GM12878 (cell line): ENCODE data around the gene ITGA7.

Experiments used
- BCL11A ChIP-seq: IDR thresholded peaks from 2 replicates; pipeline ENCODE4 v1.6.1; 2011; ENCODE audit warnings: low read depth, low read length
- EZH2 ChIP-seq: IDR thresholded peaks from 2 replicates; pipeline ENCODE4 v1.6.1; 2012; ENCODE audit warnings: low read depth, mild to moderate bottlenecking, control low read depth, inconsistent platforms, low read length, borderline replicate concordance; ENCODE audit not compliant: control insufficient read depth
- POLR2A ChIP-seq: IDR thresholded peaks from 2 replicates; pipeline ENCODE4 v1.6.1; 2011; ENCODE audit warnings: low read depth, mild to moderate bottlenecking, low read length
- SIN3A ChIP-seq: IDR thresholded peaks from 2 replicates; pipeline ENCODE4 v1.6.1; 2012; ENCODE audit warnings: low read depth, low read length, improper control_type of control experiment
- TARDBP ChIP-seq: IDR thresholded peaks from 2 replicates; pipeline ENCODE4 v1.6.1; 2016; ENCODE audit warnings: borderline replicate concordance
- TF ChIP-seq, protein P1 (sequence below), 3 experiments: IDR thresholded peaks in 2 of 3; conservative IDR thresholded peaks in 1 of 3; 2 replicates each; pipeline ENCODE4 v1.5.1; 2011; ENCODE audit warnings: low read depth in 3 of 3, low read length in 3 of 3, mild to moderate bottlenecking in 3 of 3, control low read depth in 2 of 3, moderate library complexity in 2 of 3, inconsistent platforms in 1 of 3, mixed read lengths in 1 of 3; ENCODE audit not compliant: control insufficient read depth in 2 of 3, insufficient read depth in 1 of 3; ENCODE audit errors: extremely low read depth in 1 of 3

DNA sequence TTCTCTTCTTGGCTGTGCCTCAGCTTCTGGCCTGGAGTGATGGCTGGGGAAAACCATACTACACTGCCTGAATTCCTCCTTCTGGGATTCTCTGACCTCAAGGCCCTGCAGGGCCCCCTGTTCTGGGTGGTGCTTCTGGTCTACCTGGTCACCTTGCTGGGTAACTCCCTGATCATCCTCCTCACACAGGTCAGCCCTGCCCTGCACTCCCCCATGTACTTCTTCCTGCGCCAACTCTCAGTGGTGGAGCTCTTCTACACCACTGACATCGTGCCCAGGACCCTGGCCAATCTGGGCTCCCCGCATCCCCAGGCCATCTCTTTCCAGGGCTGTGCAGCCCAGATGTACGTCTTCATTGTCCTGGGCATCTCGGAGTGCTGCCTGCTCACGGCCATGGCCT is 70.9 kb downstream of the ITGA7 start, which contains the start of gene OR10P1:
- TF ChIP-seq SIN3A (no peak), POLR2A (no peak), EZH2 (no peak), TARDBP (no peak), BCL11A (no peak)
- TF ChIP-seq, protein P1, sequence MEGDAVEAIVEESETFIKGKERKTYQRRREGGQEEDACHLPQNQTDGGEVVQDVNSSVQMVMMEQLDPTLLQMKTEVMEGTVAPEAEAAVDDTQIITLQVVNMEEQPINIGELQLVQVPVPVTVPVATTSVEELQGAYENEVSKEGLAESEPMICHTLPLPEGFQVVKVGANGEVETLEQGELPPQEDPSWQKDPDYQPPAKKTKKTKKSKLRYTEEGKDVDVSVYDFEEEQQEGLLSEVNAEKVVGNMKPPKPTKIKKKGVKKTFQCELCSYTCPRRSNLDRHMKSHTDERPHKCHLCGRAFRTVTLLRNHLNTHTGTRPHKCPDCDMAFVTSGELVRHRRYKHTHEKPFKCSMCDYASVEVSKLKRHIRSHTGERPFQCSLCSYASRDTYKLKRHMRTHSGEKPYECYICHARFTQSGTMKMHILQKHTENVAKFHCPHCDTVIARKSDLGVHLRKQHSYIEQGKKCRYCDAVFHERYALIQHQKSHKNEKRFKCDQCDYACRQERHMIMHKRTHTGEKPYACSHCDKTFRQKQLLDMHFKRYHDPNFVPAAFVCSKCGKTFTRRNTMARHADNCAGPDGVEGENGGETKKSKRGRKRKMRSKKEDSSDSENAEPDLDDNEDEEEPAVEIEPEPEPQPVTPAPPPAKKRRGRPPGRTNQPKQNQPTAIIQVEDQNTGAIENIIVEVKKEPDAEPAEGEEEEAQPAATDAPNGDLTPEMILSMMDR (IDR thresholded peaks at IDR 0.05 in 2 of 3, conservative IDR thresholded peaks at IDR 0.05 in 1 of 3; ENCODE audit: control insufficient read depth in 2 of 3, extremely low read depth in 1 of 3, insufficient read depth in 1 of 3, low read depth in 3 of 3, low read length in 3 of 3): no peak
